SU-DHL-6 (cell line): Measurements from ENCODE around the gene SCG2.

Experiments
- H2AFZ ChIP-seq: fragments of 200-600 bp; sonication (generic); 2 replicates; pipeline ENCODE4 v1.6.1; 2014; ENCODE audit warnings: low read depth, mild to moderate bottlenecking, moderate library complexity, mixed read lengths, antibody characterized with exemption, low read length; ENCODE audit not compliant: severe bottlenecking
- H3F3A ChIP-seq: fragments of 200-600 bp; shearing (Covaris generic); 2 replicates; pipeline ENCODE4 v1.6.0; 2016; ENCODE audit warnings: antibody characterized with exemption, mild to moderate bottlenecking; ENCODE audit not compliant: insufficient read depth
- H3K27ac ChIP-seq: fragments of 200-600 bp; sonication (generic); 2 replicates; pipeline ENCODE4 v1.5.1; 2016; ENCODE audit warnings: low read depth, mild to moderate bottlenecking, low read length, moderate library complexity, mixed read lengths
- H3K27me3 ChIP-seq: fragments of 200-600 bp; sonication (generic), shearing (Covaris generic); 2 replicates; pipeline ENCODE4 v1.6.0; 2014; ENCODE audit warnings: mild to moderate bottlenecking, low read length
- H3K36me3 ChIP-seq: fragments of 200-600 bp; sonication (generic); 2 replicates; pipeline ENCODE4 v1.6.1; 2014; ENCODE audit warnings: mild to moderate bottlenecking, low read length, mixed read lengths
- H3K4me2 ChIP-seq: fragments of 300-600, 200-600 bp; shearing (Covaris generic), sonication (generic); 2 replicates; pipeline ENCODE4 v1.6.0; 2014; ENCODE audit warnings: low read length, low read depth, mild to moderate bottlenecking; ENCODE audit not compliant: poor library complexity, severe bottlenecking
- H3K4me3 ChIP-seq: fragments of 200-600 bp; sonication (generic); 2 replicates; pipeline ENCODE4 v1.5.1; 2014; ENCODE audit warnings: antibody characterized with exemption, low read length, mild to moderate bottlenecking, mixed read lengths; ENCODE audit not compliant: insufficient read depth, poor library complexity, severe bottlenecking
- H3K79me2 ChIP-seq: fragments of 200-600 bp; sonication (generic); 2 replicates; pipeline ENCODE4 v1.6.1; 2014; ENCODE audit warnings: mild to moderate bottlenecking, low read length, moderate library complexity; ENCODE audit not compliant: insufficient read depth
- H3K9ac ChIP-seq: fragments of 200-600 bp; sonication (generic); 2 replicates; pipeline ENCODE4 v1.7.0; 2014; ENCODE audit warnings: mild to moderate bottlenecking, low read length
- H3K9me2 ChIP-seq: fragments of 200-600 bp; sonication (generic); replicated peaks from 2 replicates; pipeline ENCODE4 v1.6.1; 2014; ENCODE audit warnings: low read length; ENCODE audit not compliant: insufficient read depth
- H3K9me3 ChIP-seq: fragments of 200-600 bp; sonication (generic); 2 replicates; pipeline ENCODE4 v1.6.1; 2014; ENCODE audit warnings: low read length, mixed read lengths; ENCODE audit not compliant: insufficient read depth
- H4K20me1 ChIP-seq: fragments of 200-600 bp; sonication (generic); 2 replicates; pipeline ENCODE4 v1.6.1; 2014; ENCODE audit warnings: low read depth, mild to moderate bottlenecking, antibody characterized with exemption, low read length, moderate library complexity, mixed read lengths
- EZH2phosphoT487 ChIP-seq: fragments of 200-600 bp; sonication (generic), shearing (Covaris generic); conservative IDR thresholded peaks from 2 replicates; pipeline ENCODE4 v1.6.1; 2018; ENCODE audit warnings: mild to moderate bottlenecking, antibody characterized with exemption, low read length, moderate library complexity, mixed read lengths
- TF ChIP-seq, protein P1 (sequence below): fragments of 200-600 bp; sonication (generic); IDR thresholded peaks from one replicate; pipeline ENCODE4 v1.5.1; 2017; ENCODE audit warnings: antibody characterized with exemption, mild to moderate bottlenecking, low read length, moderate library complexity; ENCODE audit not compliant: insufficient read depth, poor library complexity, severe bottlenecking

Gene SCG2

GRCh38 chr2:223601932-223602666 is at the start of gene SCG2:
SCG2 (minus strand) TSS chr2:223602361; CDS start chr2:223599282, 3,079 bp downstream.
- H3K9ac ChIP-seq: no peak within 1 kb of the TSS

GRCh38 chr2:223649554-223650533 is 47.7 kb upstream of the SCG2 start:
- no peaks in the 10 kb centered on the region for H3F3A ChIP-seq
- H3K27ac ChIP-seq: no peak overlapping the region
- H3K79me2 ChIP-seq: no peaks in the 10 kb centered on the region
- no peaks in the 10 kb centered on the region for H3K9me3 ChIP-seq
- H3K36me3 ChIP-seq: no peaks in the 10 kb centered on the region
- H3K4me3 ChIP-seq: no peak overlapping the region
- no peaks in the 10 kb centered on the region for H3K9me2 ChIP-seq
- no peaks in the 10 kb centered on the region for H4K20me1 ChIP-seq
- no peak overlapping the region for H3K4me2 ChIP-seq
- no peak overlapping the region for H2AFZ ChIP-seq
- H3K27me3 ChIP-seq: no peaks in the 10 kb centered on the region
- H3K9ac ChIP-seq: no peak overlapping the region
- TF ChIP-seq, protein P1, sequence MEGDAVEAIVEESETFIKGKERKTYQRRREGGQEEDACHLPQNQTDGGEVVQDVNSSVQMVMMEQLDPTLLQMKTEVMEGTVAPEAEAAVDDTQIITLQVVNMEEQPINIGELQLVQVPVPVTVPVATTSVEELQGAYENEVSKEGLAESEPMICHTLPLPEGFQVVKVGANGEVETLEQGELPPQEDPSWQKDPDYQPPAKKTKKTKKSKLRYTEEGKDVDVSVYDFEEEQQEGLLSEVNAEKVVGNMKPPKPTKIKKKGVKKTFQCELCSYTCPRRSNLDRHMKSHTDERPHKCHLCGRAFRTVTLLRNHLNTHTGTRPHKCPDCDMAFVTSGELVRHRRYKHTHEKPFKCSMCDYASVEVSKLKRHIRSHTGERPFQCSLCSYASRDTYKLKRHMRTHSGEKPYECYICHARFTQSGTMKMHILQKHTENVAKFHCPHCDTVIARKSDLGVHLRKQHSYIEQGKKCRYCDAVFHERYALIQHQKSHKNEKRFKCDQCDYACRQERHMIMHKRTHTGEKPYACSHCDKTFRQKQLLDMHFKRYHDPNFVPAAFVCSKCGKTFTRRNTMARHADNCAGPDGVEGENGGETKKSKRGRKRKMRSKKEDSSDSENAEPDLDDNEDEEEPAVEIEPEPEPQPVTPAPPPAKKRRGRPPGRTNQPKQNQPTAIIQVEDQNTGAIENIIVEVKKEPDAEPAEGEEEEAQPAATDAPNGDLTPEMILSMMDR: no peak
- no peak for TF ChIP-seq EZH2phosphoT487

More at GRCh38 chr2:223601932-223602666, at the start of gene SCG2:
- H3K4me3 ChIP-seq: no peak within 1 kb of the TSS
- no peaks in the 10 kb centered on the region for H3K79me2 ChIP-seq
- H3K36me3 ChIP-seq: no peaks in the 10 kb centered on the region
- no peak within 1 kb of the TSS for H3K4me2 ChIP-seq
- no peaks in the 10 kb centered on the region for H3K9me3 ChIP-seq
- no peaks in the 10 kb centered on the region for H3K9me2 ChIP-seq
- no peaks in the 10 kb centered on the region for H3F3A ChIP-seq
- H2AFZ ChIP-seq: no peak within 1 kb of the TSS
- no peaks in the 10 kb centered on the region for H4K20me1 ChIP-seq
- H3K27me3 ChIP-seq: no peaks in the 10 kb centered on the region
- H3K27ac ChIP-seq: no peak within 1 kb of the TSS
- TF ChIP-seq EZH2phosphoT487: no peak
- TF ChIP-seq, protein P1: no peak

DNA sequence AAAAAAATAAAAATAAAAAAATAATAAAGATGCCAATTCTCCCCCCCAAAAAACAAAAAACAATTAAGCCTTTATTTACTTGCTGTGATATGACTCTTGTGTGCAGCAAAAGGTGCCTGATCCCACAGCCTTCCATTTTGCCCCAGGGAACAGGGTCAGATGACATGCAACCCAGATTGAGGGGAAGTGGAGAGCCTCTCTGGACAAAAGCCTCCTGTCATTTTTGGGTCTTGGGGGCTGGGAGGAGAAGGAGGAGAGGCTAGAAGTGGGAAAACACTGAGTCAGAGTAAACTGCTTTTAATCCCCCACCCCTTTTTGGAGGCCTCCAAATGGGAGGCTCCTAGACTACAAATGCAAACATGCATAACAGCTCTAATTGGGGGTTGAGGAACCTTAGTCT is 46.6 kb upstream of the SCG2 start:
- Histone ChIP-seq H3K27ac (no peak overlapping the region), H4K20me1 (no peaks in the 10 kb centered on the region), H3K79me2 (no peaks in the 10 kb centered on the region), H3K9ac (no peak overlapping the region), H2AFZ (no peak overlapping the region), H3K9me2 (no peaks in the 10 kb centered on the region), H3K4me3 (no peak overlapping the region), H3K27me3 (no peaks in the 10 kb centered on the region), H3F3A (no peaks in the 10 kb centered on the region), H3K9me3 (no peaks in the 10 kb centered on the region), H3K36me3 (no peaks in the 10 kb centered on the region), H3K4me2 (no peak overlapping the region)
- TF ChIP-seq, protein P1: no peak
- no peak for TF ChIP-seq EZH2phosphoT487
